ENCODE results near the gene VDR.

Gene VDR

DNA sequence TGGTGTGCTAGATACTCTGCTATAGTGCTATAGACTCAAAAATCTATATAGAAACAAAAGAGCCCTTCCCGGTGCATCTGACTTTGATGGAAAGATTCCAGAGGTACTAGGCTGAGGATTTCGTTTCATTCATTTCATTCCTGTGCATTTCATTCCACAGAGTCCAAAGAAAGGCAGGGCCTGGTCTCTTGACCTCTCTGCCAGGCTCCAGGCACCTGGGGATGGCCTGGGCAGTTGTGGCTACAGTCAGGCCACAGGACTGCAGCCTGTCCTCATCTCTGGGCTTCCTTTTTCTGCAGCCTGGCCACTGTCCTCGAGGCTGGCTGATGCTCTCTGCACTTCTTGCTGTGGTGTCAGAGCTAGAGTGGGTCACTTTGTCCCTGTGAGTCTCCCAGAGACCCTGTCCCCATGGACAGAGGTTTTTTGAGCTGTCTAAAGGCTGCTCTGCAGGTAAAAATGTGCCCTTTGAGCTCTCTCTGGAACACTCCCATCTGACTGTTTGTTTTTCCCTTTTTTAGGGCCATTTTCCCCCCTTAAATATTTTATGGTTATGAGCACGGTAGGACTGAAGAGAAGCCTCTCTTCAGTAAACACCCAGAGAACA lies 3.2 kb upstream of the VDR start:
- Mint-ChIP-seq H3K27ac (no peak overlapping the region), H3K4me3 (no peak overlapping the region), H3K9me3 (no peaks in the 10 kb centered on the region), H3K27me3 (peaks cover 53% of the 10 kb centered on the region), H3K4me1 (peaks cover 18% of the 10 kb centered on the region)
- DNase-seq (no peak), ATAC-seq (no peak)

DNA sequence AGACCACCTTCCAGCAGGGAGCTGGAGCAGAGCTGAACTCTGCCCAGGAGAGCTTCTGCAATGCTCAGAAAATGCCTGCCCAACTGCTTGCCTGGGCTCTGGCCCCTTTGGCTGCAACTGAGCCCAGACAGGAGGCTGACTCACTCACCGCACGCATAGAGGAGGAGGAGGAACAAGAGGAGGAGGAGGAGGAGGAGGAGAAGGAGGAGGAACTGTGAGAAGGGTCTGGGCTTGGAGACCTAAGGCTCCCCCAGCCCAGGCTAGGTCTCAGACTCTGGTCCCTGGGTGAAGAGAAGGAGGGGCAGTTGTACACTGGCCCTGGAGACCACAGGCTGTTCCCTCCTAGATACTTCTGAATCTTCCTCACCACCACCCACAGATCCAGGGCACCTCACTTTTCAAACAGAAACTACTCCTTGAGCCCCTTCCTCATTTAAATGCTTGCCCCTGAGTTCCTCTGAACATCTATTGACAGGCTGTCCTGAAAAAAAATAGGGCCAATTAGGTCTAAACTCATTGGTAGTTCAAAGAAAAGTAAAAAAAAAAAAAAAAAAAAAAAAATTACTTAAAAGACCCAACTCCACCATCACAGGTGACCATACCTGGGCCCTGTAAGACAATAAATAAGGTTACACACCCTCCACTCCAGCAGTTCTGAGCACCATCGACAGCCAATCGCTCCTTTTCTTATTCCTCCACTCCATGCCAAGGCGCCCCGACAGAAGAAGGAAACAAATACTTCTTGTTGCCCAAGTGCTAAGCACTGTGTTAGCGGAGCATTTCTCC lies 674 bp downstream of the VDR start:
- H3K27me3 Mint-ChIP-seq = peaks cover 39% of the 10 kb centered on the region
- ATAC-seq (peak; percentile 62), DNase-seq (peak; percentile 61 to 67)
- H3K4me1 Mint-ChIP-seq = peaks cover 55% of the 10 kb centered on the region
- H3K9me3 Mint-ChIP-seq = no peaks in the 10 kb centered on the region
- H3K27ac Mint-ChIP-seq = peak overlapping the region; percentile 94 to 96
- H3K4me3 Mint-ChIP-seq = peak overlapping the region; percentile 89 to 90

DNA sequence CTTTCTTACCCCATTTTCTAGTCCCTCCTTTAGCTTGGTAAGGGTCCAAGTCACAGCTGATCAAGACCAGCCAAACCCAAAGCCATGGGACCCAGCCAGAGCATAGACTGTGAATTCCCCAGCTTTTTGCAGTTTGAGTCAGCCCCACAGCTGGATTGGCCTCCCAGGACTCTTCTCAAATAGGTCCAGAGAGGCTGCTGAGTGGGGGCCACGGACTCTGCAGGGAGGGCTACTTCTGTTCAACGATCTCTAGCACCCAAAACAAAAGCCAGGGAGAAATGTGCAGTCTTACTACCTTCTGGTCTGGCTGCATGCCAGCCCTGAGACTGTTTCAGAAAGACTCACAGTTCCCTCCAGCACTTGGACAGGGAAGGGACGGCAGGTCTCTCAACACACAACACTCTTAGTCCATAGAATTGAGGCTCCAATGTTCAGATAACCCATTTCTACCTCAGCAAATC lies 1.6 kb downstream of the VDR start:
- peak overlapping the region; percentile 86 to 94 for H3K27ac Mint-ChIP-seq
- peaks cover 55% of the 10 kb centered on the region for H3K4me1 Mint-ChIP-seq
- peaks cover 29% of the 10 kb centered on the region for H3K27me3 Mint-ChIP-seq
- H3K4me3 Mint-ChIP-seq = peak overlapping the region; percentile 89 to 90
- H3K9me3 Mint-ChIP-seq = no peaks in the 10 kb centered on the region
- ATAC-seq = peak; percentile 19
- DNase-seq = peak in 1 of 2 donors; percentile 33

DNA sequence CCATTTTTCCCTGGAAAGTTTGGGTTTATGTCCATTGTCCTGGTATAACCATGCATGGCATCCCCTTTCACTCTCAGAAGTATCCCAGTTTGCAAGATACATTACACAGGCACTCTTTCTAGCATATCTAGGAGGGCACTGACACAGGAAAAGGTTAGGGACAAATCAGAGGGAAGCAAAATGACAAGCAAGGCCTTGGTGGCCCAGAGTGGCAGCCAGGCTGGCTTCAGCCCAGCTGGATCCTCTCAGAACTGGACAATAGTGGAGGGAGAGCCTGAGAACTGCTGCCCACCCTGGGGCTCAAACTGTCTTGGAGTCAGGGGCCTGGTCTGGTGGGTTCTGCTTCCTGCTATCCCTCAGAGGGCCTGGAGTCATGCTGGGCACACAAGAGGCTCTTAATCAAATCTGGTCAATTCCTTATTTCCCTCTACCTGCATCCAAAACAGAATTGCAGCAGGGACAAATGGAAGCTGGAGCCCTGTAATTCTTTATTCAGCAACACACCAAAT lies 2.6 kb downstream of the VDR start:
- no peak for DNase-seq
- no peaks in the 10 kb centered on the region for H3K9me3 Mint-ChIP-seq
- peaks cover 20% of the 10 kb centered on the region for H3K27me3 Mint-ChIP-seq
- H3K4me3 Mint-ChIP-seq = peak overlapping the region; percentile 89 to 90
- H3K27ac Mint-ChIP-seq = no peak overlapping the region
- peaks cover 62% of the 10 kb centered on the region for H3K4me1 Mint-ChIP-seq
- no peak for ATAC-seq

DNA sequence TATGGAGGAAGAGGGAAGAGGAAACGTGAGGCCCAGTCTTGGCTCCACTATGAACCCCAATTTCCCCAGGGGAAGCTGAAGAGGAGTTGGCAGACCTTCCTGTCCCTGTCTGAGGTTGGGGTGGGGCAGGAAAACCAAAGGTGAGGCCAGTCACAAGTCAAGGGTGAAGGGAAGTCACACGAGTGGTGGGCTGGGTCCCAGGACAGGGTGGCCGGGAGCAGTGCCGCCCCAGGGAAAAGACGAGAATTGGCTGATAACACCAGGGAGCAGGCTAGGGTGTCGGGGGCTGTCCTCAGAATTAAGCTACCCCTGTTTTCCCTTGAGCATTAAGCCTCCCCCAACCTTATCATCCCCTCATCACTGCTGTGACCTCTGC lies 3.1 kb downstream of the VDR start:
- H3K9me3 Mint-ChIP-seq = no peaks in the 10 kb centered on the region
- H3K4me1 Mint-ChIP-seq = peaks cover 67% of the 10 kb centered on the region
- H3K4me3 Mint-ChIP-seq = peak overlapping the region; percentile 89 to 90
- peaks cover 15% of the 10 kb centered on the region for H3K27me3 Mint-ChIP-seq
- H3K27ac Mint-ChIP-seq = no peak overlapping the region
- ATAC-seq (no peak), DNase-seq (no peak)

DNA sequence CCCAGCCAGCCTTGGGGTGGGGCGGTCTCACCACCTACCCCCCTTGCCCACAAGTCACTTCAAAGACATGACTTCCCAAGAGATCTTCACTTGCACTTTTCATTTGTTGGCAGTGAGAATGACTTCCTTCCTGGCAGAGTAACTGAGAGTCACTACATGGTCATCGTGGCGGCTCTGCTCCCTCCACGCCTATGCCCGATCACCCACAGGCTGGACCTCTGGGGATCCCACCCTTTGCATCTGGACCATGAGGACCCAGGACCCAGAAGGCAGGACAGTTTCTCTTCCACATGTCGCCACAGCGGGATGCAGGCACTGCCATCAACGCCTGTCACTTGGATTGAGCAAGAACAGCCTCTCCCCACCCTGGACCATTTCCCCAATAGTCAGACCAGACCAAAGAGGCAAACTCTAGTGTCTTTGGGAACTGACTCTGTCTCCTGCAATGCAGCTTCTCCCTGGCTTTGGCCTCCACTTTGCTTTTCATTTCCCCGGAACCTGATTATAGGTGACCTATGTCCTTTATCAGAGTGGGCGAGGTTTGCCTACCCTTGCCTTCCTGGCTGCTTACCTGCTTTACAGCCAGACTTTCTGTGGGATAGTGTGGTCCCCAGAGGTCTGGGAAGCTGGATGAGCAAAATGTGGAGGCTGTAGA lies 3.6 kb downstream of the VDR start:
- H3K9me3 Mint-ChIP-seq = no peaks in the 10 kb centered on the region
- H3K4me1 Mint-ChIP-seq = peaks cover 71% of the 10 kb centered on the region
- H3K27ac Mint-ChIP-seq = no peak overlapping the region
- H3K4me3 Mint-ChIP-seq = peak overlapping the region; percentile 66 to 90
- ATAC-seq (no peak), DNase-seq (no peak)
- H3K27me3 Mint-ChIP-seq = peaks cover 10% of the 10 kb centered on the region

DNA sequence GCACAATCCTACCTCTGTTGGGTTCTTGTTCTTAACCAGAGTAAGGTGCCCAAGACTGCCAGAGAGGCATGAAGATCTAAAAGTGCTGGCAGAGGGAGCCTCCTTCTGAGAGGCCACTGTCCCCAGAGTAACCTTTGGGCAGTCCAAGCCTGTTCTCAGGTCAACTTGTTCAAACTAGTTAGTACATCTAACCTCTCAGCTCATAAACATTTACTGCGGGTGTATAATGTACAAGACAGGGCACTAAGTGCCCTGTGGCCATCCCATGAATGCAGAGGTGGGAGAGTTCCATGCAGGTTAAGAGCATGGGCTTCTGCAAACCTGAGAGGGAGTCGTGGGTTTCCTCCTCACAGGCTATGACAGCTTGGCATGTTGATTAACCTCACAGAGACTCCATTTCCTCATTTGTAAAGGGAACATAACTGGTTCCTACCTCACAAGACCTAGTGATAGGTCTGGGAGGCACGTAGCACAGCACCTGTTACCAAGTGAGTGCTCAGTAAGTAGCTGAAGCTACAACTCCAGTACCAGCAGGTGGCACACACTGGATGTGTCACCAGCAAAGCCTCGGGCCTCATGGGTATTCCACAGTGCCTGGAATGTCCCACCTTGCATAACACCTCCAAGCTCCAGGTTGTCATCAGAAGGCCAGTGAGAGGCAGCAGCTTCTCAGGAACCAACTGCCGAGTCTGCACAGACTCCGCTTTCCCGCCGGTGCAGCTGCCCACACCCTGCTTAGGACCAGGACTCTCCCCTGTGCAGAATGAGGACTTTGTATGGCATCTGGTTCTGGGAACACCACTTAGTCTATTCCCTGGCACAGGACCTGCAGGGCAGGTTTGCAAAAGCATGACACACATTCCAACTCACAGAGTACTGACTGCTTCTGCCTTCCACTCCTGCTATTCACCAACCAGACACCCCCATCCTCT lies 4.4 kb downstream of the VDR start:
- peaks cover 9% of the 10 kb centered on the region for H3K27me3 Mint-ChIP-seq
- H3K4me3 Mint-ChIP-seq = peak overlapping the region; percentile 66 to 90

DNA sequence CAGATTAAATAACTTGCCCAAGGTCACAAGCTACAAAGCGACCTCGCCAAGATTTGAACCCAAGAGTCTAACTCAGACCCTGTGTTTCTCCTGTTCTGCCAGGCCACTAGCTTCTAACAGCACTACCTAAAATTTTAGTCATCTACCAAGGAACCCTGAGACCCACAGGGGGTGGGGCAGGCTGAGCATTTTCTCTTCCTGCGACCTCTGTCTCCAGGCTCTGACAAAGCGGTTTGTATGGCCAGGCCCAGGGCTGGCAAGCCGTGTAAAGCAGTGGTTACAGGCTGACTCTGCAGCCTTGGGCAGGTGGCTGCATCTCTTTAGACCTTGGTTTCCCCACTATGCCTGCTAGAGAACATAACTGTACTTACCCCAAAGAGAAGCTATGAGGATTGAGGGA lies 5.3 kb downstream of the VDR start:
- Mint-ChIP-seq H3K9me3 (no peaks in the 10 kb centered on the region), H3K27me3 (peaks cover 7% of the 10 kb centered on the region), H3K27ac (no peak overlapping the region), H3K4me1 (peaks cover 76% of the 10 kb centered on the region), H3K4me3 (no peak overlapping the region)
- ATAC-seq (no peak), DNase-seq (no peak)

More for the DNA sequence above, 4.4 kb downstream of the VDR start:
- no peaks in the 10 kb centered on the region for H3K9me3 Mint-ChIP-seq
- ATAC-seq (no peak), DNase-seq (no peak)
- peaks cover 73% of the 10 kb centered on the region for H3K4me1 Mint-ChIP-seq
- H3K27ac Mint-ChIP-seq = no peak overlapping the region

DNA sequence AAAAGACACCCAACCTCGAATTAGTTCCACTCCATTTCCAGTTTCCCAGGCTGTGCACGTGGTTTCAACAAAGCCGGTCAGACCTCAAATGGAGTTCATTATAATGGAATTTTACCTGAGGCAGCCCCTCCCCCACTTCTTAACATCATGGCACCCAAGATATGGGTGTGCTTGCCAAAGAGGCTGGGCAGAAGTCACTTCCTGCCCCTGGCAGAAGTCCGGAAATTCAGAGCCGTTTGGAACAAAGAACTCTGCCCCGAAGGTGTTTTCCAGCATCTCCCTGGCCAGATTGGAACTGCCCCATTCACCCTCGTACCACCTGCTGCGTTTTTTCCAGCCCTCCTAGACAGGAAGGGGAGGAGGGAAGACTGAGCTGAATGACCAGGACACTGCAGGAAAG lies 8.2 kb downstream of the VDR start:
- DNase-seq (no peak), ATAC-seq (no peak)
- Mint-ChIP-seq H3K27me3 (peaks cover 7% of the 10 kb centered on the region), H3K9me3 (no peaks in the 10 kb centered on the region), H3K4me3 (peak overlapping the region in 1 of 2 donors; percentile 49), H3K4me1 (peaks cover 82% of the 10 kb centered on the region), H3K27ac (no peak overlapping the region)

DNA sequence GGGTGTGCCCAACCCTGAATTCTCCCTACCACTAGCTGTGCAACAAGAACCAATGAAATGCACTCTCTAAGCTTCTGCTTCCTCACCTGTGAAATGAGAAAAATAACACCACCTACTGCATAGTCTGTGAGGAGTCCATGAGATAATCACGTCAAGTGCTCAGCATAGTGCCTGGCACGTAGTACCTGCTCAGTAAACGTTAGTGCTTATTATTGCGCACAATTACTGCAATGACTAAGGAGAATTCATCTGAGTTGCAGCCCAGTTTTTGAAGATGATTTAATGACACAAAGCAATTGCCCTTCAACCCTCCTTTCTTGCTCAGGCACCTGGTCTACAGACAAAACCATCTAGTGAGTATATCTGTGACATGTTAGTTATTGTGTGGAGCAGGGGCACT lies 8.8 kb downstream of the VDR start:
- H3K4me1 Mint-ChIP-seq = peaks cover 82% of the 10 kb centered on the region

DNA sequence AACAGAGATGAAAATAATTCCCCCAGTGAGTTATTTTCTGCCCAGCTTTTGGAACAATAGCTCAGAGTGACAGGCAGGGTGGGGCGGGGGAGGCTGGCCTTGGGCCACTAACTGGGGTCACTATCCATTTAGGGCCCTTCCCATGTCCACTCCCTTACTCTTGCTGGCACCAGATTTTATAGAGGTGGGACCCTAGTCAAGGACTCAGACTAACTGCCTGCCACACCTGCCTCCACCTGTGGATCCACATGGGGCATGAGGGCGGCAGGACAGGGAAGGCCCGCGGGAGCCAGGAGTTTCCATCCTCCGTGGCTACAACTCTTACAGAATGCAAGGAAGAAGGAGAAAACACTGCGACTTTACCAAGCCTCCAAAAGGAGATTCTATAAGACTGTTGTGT lies 10.1 kb downstream of the VDR start:
- peaks cover 80% of the 10 kb centered on the region for H3K4me1 Mint-ChIP-seq
- peaks cover 7% of the 10 kb centered on the region for H3K27me3 Mint-ChIP-seq
- no peak for DNase-seq
- no peak overlapping the region for H3K27ac Mint-ChIP-seq
- no peaks in the 10 kb centered on the region for H3K9me3 Mint-ChIP-seq
- H3K4me3 Mint-ChIP-seq = peak overlapping the region; percentile 8 to 40
- ATAC-seq = no peak

More for the DNA sequence above, 8.8 kb downstream of the VDR start:
- ATAC-seq = no peak
- Mint-ChIP-seq H3K27ac (no peak overlapping the region), H3K4me3 (peak overlapping the region in 1 of 2 donors; percentile 4), H3K9me3 (no peaks in the 10 kb centered on the region), H3K27me3 (peaks cover 7% of the 10 kb centered on the region)
- DNase-seq = no peak

DNA sequence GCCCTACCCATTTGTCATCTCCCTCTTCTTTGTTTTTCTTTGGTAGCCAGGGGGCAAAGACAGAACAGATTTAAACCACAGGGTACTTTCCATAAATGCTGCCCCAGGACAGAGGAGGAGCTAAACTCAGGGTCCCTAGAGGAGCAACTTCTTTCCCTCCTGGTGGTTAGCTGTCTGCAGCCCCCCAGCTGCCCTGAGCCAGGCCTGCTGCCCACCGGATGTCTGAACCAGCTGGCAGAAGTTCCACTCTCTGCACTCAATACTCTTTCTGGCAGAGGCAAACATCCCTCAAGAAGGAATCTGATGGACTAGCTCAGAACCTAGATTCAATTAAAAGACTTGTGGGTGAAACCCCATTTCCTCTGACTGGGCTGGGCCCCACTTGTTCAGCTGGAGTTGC lies 10.7 kb downstream of the VDR start:
- ATAC-seq (peak; percentile 51), DNase-seq (no peak)
- Mint-ChIP-seq H3K9me3 (no peaks in the 10 kb centered on the region), H3K27me3 (peaks cover 7% of the 10 kb centered on the region), H3K4me3 (peak overlapping the region; percentile 8 to 71), H3K27ac (peak overlapping the region in 1 of 2 donors; percentile 25), H3K4me1 (peaks cover 82% of the 10 kb centered on the region)

DNA sequence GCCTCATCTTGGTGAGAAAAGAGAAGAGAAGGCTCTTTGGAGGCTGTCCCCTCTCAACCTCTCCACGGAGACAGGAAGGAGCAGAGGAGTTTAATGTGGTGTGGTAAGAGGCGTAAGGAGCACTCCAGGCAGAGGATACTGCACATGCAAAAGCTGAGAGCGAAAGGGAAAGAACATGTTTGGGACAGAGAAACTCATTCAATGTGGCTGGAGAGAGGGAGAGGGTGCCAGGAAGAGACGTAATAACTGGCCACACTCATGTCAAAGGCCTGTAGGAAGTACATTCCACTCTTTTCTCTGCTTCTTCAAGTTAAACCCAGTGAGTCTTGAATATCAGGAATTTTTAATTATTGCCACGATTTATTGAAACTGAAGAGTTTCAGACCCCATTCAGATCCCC lies 12.0 kb downstream of the VDR start:
- peak overlapping the region in 1 of 2 donors; percentile 22 for H3K27ac Mint-ChIP-seq
- peaks cover 7% of the 10 kb centered on the region for H3K27me3 Mint-ChIP-seq
- DNase-seq (no peak), ATAC-seq (no peak)
- H3K9me3 Mint-ChIP-seq = no peaks in the 10 kb centered on the region
- H3K4me1 Mint-ChIP-seq = peaks cover 93% of the 10 kb centered on the region
- H3K4me3 Mint-ChIP-seq = no peak overlapping the region

DNA sequence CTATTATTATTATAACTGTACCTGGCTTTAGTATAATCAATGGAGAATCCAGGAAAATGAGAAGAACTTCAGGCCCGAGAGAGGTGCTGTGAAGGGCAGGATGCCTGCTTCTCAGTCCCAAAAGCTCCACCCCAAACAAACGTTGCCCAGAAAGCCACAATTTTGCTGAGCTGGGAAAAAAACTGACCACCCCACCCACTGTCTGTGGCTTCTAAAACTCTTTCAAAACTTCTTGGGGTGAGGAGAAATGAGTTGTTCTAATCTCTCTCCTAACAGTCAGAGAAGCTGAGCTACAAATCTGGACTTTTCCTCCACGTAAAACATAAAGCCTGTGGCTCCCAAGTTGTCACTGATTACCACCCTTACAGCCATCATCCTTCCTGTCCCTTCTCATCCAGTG lies 13.4 kb downstream of the VDR start:
- H3K27ac Mint-ChIP-seq = peak overlapping the region in 1 of 2 donors; percentile 14
- peaks cover 7% of the 10 kb centered on the region for H3K27me3 Mint-ChIP-seq
- ATAC-seq (peak; percentile 53), DNase-seq (no peak)
- H3K4me3 Mint-ChIP-seq = peak overlapping the region; percentile 25 to 49
- H3K4me1 Mint-ChIP-seq = peaks cover 94% of the 10 kb centered on the region
- H3K9me3 Mint-ChIP-seq = no peaks in the 10 kb centered on the region

DNA sequence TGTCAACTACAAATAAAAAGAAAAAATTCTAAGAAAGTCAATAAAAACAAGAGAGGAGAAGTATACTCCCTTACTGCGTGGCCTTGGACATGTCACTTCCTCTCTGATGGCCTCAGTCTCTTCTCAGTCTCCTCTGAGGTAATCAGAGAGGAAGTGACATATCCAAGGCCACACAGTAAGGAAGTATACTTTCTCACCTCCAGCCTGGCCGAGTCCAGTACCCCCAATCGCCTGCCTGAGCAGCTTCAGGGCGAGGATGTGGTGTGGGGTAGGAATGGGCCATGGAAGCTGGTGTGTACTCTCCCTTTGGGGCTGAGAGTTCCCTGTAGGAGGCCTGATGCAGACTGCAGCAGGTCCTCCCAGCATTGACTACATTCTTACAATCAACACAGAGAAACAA lies 15.8 kb downstream of the VDR start:
- Mint-ChIP-seq H3K4me3 (peak overlapping the region; percentile 64 to 71), H3K27ac (peak overlapping the region; percentile 93), H3K9me3 (no peaks in the 10 kb centered on the region), H3K4me1 (peaks cover 98% of the 10 kb centered on the region), H3K27me3 (no peaks in the 10 kb centered on the region)
- peak; percentile 42 for ATAC-seq
- peak in 1 of 2 donors; percentile 29 for DNase-seq

Measured in stimulated activated naive CD8-positive, alpha-beta T cell treated with anti-CD3 and anti-CD28 coated beads, Interleukin-15, amount 100 ng/mL, for 72 hours (primary cell).